Mammary epithelial cell (primary cell): ENCODE measurements around the gene TMEM138.

ENCODE experiments used
- CTCF ChIP-seq, 2 donors: IDR thresholded peaks in 1 of 2; conservative IDR thresholded peaks in 1 of 2; 2 replicates each; pipeline ENCODE4 v1.5.1; 2011 to 2012; ENCODE audit warnings: inconsistent platforms in 2 of 2, low read length in 2 of 2, mild to moderate bottlenecking in 2 of 2, control low read depth in 1 of 2, low read depth in 1 of 2; ENCODE audit not compliant: insufficient read depth in 1 of 2; ENCODE audit errors: extremely low read depth in 1 of 2
- EZH2 ChIP-seq: IDR thresholded peaks from 2 replicates; pipeline ENCODE4 v1.6.1; 2012; ENCODE audit warnings: low read length, inconsistent platforms, borderline replicate concordance

GRCh38 chr11:61406991-61407728 is 45.0 kb downstream of the TMEM138 start:
- TF ChIP-seq CTCF (conservative IDR thresholded peaks at IDR 0.05 in 1 of 2, IDR thresholded peaks at IDR 0.05 in 1 of 2; ENCODE audit: extremely low read depth in 1 of 2, insufficient read depth in 1 of 2, low read depth in 1 of 2, low read length in 2 of 2) (no peak), EZH2 (no peak)
